DOHH2 (cell line): ENCODE measurements around the gene CSRNP2.

Experiments
- H3F3A ChIP-seq: fragments of 200-600 bp; sonication (generic), shearing (Covaris generic); 2 replicates; pipeline ENCODE4 v1.6.0; 2016; ENCODE audit warnings: antibody characterized with exemption, mild to moderate bottlenecking; ENCODE audit not compliant: control insufficient read depth, insufficient read depth
- H3K27ac ChIP-seq: fragments of 200-600 bp; sonication (generic); 2 replicates; pipeline ENCODE4 v1.5.1; 2014; ENCODE audit warnings: low read depth, mild to moderate bottlenecking, low read length, moderate library complexity
- H3K27me3 ChIP-seq: fragments of 200-600 bp; sonication (generic); 2 replicates; pipeline ENCODE4 v1.6.1; 2014; ENCODE audit warnings: mild to moderate bottlenecking, low read length, mixed read lengths; ENCODE audit not compliant: control insufficient read depth
- H3K36me3 ChIP-seq: fragments of 200-600 bp; sonication (generic); 2 replicates; pipeline ENCODE4 v1.6.1; 2014; ENCODE audit warnings: mild to moderate bottlenecking, low read length, moderate library complexity, mixed read lengths; ENCODE audit not compliant: control insufficient read depth
- H3K4me1 ChIP-seq: fragments of 200-600 bp; sonication (generic); 2 replicates; pipeline ENCODE4 v1.6.1; 2014; ENCODE audit warnings: mild to moderate bottlenecking, low read length, mixed read lengths; ENCODE audit not compliant: control insufficient read depth
- H3K4me2 ChIP-seq: fragments of 200-600 bp; sonication (generic); 2 replicates; pipeline ENCODE4 v1.6.0; 2014; ENCODE audit warnings: mild to moderate bottlenecking, low read length, moderate library complexity
- H3K4me3 ChIP-seq: fragments of 200-600 bp; sonication (generic); 2 replicates; pipeline ENCODE4 v1.5.1; 2014; ENCODE audit warnings: mild to moderate bottlenecking, low read length, mixed read lengths
- H3K79me2 ChIP-seq: fragments of 200-600 bp; sonication (generic); 2 replicates; pipeline ENCODE4 v1.6.1; 2014; ENCODE audit warnings: mild to moderate bottlenecking, low read length, mixed read lengths; ENCODE audit not compliant: control insufficient read depth
- H3K9me2 ChIP-seq: fragments of 200-600 bp; sonication (generic); replicated peaks from 2 replicates; pipeline ENCODE4 v1.6.1; 2014; ENCODE audit warnings: mild to moderate bottlenecking, low read length, mixed read lengths; ENCODE audit not compliant: control insufficient read depth
- H3K9me3 ChIP-seq: fragments of 200-600 bp; sonication (generic); 2 replicates; pipeline ENCODE4 v1.6.1; 2014; ENCODE audit warnings: antibody characterized with exemption, low read length, mixed read lengths; ENCODE audit not compliant: control insufficient read depth, insufficient read depth
- H4K20me1 ChIP-seq: fragments of 200-600 bp; sonication (generic); 2 replicates; pipeline ENCODE4 v1.6.0; 2014; ENCODE audit warnings: low read depth, mild to moderate bottlenecking, antibody characterized with exemption, low read length, moderate library complexity; ENCODE audit not compliant: control insufficient read depth, insufficient read depth
- EZH2phosphoT487 ChIP-seq: fragments of 200-600 bp; sonication (generic); IDR thresholded peaks from 2 replicates; pipeline ENCODE4 v1.6.1; 2017; ENCODE audit warnings: borderline replicate concordance, mild to moderate bottlenecking, antibody characterized with exemption, low read length, moderate library complexity, mixed read lengths
- TF ChIP-seq, protein P1 (sequence below): fragments of 200-600 bp; sonication (generic); IDR thresholded peaks from one replicate; pipeline ENCODE4 v1.5.1; 2014; ENCODE audit warnings: antibody characterized with exemption, mild to moderate bottlenecking, low read depth, low read length; ENCODE audit not compliant: poor library complexity, severe bottlenecking

Gene CSRNP2

DNA sequence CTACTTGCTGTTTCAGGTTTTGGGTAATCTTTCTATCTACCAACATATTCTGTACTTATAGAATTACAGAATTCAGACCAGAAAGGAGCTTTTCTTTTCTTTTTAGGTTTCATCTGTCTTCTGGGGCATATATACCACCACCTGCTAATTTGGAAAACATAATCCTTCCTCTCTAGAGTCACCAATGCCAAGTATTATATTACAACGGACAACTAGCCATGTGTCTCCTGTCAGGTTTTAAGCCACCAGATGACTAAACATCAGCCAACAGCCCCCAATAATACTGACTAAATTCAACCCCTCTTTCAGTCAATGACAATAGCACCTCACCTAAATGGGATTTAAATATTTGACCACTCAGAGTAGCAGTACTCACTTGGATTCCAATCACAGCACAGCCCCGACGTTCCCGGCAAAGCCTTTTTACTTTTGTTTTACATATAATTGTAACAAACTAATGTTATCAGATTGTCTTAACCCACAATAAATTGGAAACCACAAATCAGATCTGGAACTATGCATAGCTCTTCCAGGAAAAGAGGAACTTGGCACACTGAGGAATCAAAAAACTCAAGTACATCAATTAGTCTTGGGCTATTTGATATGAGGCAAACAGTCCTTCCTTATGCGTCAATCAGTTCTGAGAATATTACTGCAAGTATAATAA, 70.7 kb downstream of the CSRNP2 start:
- no peaks in the 10 kb centered on the region for H3F3A ChIP-seq
- no peak overlapping the region for H3K27ac ChIP-seq
- peaks cover 77% of the 10 kb centered on the region for H3K79me2 ChIP-seq
- peaks cover 6% of the 10 kb centered on the region for H3K4me1 ChIP-seq
- no peaks in the 10 kb centered on the region for H3K9me2 ChIP-seq
- no peak overlapping the region for H3K4me3 ChIP-seq
- H3K36me3 ChIP-seq: 0 out of 2 replicates have a peak, but pooled peaks cover 3% of the 10 kb centered on the region
- H3K27me3 ChIP-seq: no peaks in the 10 kb centered on the region
- H3K4me2 ChIP-seq: no peak overlapping the region
- TF ChIP-seq, protein P1, sequence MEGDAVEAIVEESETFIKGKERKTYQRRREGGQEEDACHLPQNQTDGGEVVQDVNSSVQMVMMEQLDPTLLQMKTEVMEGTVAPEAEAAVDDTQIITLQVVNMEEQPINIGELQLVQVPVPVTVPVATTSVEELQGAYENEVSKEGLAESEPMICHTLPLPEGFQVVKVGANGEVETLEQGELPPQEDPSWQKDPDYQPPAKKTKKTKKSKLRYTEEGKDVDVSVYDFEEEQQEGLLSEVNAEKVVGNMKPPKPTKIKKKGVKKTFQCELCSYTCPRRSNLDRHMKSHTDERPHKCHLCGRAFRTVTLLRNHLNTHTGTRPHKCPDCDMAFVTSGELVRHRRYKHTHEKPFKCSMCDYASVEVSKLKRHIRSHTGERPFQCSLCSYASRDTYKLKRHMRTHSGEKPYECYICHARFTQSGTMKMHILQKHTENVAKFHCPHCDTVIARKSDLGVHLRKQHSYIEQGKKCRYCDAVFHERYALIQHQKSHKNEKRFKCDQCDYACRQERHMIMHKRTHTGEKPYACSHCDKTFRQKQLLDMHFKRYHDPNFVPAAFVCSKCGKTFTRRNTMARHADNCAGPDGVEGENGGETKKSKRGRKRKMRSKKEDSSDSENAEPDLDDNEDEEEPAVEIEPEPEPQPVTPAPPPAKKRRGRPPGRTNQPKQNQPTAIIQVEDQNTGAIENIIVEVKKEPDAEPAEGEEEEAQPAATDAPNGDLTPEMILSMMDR: no peak
- TF ChIP-seq EZH2phosphoT487: no peak
- H4K20me1 ChIP-seq: no peaks in the 10 kb centered on the region
- H3K9me3 ChIP-seq: no peaks in the 10 kb centered on the region

DNA sequence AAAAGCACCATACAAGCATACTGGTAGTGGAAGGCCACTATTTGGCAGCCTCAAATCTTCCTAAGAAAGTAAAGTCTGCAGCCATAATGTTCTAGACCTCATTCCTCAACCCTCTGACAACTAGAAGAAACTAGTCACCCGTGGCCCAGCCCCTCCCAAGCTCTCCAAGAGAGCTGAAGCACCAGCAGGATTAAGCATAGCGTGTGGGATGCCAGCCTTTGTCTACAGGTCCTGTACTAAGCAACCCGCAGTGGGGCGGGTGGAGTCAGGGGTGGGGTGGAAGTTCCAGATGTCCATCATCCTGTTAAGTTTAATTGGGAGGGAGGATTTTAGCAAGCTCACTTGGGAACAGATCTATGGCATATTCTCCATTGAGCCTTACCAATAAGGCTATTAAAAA, 71.4 kb downstream of the CSRNP2 start:
- H3K36me3 ChIP-seq: peaks cover 3% of the 10 kb centered on the region; the same call in 1 of the 2 replicates
- H3K27ac ChIP-seq: no peak overlapping the region
- no peaks in the 10 kb centered on the region for H4K20me1 ChIP-seq
- TF ChIP-seq, protein P1: no peak
- TF ChIP-seq EZH2phosphoT487: no peak
- no peaks in the 10 kb centered on the region for H3K9me3 ChIP-seq
- H3F3A ChIP-seq: no peaks in the 10 kb centered on the region
- peaks cover 6% of the 10 kb centered on the region for H3K4me1 ChIP-seq
- peaks cover 70% of the 10 kb centered on the region for H3K79me2 ChIP-seq
- H3K27me3 ChIP-seq: no peaks in the 10 kb centered on the region
- no peak overlapping the region for H3K4me3 ChIP-seq
- no peaks in the 10 kb centered on the region for H3K9me2 ChIP-seq
- H3K4me2 ChIP-seq: no peak overlapping the region
